SK-N-SH treated with all-trans-retinoic acid at 6 μM for 48 hours (cell line): ENCODE results near the gene TNPO1.
A peak's percentile ranks its signal among the peaks of the same experiment; 100 is the strongest.

ENCODE experiments used
- ATAC-seq: fragments of 200-7000 bp; cut with Tn5 transposase; 3 replicates; pipeline ENCODE4 v1.9.1; 2020; ENCODE audit warnings: mild to moderate bottlenecking, moderate library complexity
- ARNTL ChIP-seq: fragments of 450-650 bp; formaldehyde crosslinking; IDR thresholded peaks from 2 replicates; pipeline ENCODE4 v1.5.0; 2020; ENCODE audit warnings: low read depth, mild to moderate bottlenecking, moderate library complexity, borderline replicate concordance
- BACH2 ChIP-seq: fragments of 250-450 bp; sonication (Bioruptor Pico); IDR thresholded peaks from 2 replicates; pipeline ENCODE4 v1.9.0; 2021; ENCODE audit warnings: mild to moderate bottlenecking, borderline replicate concordance
- CREB5 ChIP-seq: fragments of 250-450 bp; sonication (Bioruptor Pico); IDR thresholded peaks from 2 replicates; pipeline ENCODE4 v1.5.1; 2020; ENCODE audit warnings: low read depth, mild to moderate bottlenecking, moderate library complexity
- CSDC2 ChIP-seq: fragments of 250-450 bp; sonication (Bioruptor Pico); IDR thresholded peaks from 2 replicates; pipeline ENCODE4 v1.5.0; 2020; ENCODE audit warnings: mild to moderate bottlenecking, moderate library complexity
- CSRNP3 ChIP-seq: fragments of 250-450 bp; sonication (Bioruptor Pico); IDR thresholded peaks from 2 replicates; pipeline ENCODE4 v1.5.1; 2021; ENCODE audit warnings: mild to moderate bottlenecking, moderate library complexity
- ESRRG ChIP-seq: fragments of 250-450 bp; sonication (Bioruptor Pico); IDR thresholded peaks from 2 replicates; pipeline ENCODE4 v1.6.1; 2021; ENCODE audit warnings: mild to moderate bottlenecking
- GLIS3 ChIP-seq: fragments of 250-450 bp; sonication (Bioruptor Pico); IDR thresholded peaks from 2 replicates; pipeline ENCODE4 v1.5.0; 2020; ENCODE audit warnings: mild to moderate bottlenecking, moderate library complexity
- ISL1 ChIP-seq: fragments of 250-450 bp; sonication (Bioruptor Pico); IDR thresholded peaks from 2 replicates; pipeline ENCODE4 v2.1.2; 2022; ENCODE audit warnings: mild to moderate bottlenecking, moderate library complexity
- OSR1 ChIP-seq: fragments of 250-450 bp; sonication (Bioruptor Pico); IDR thresholded peaks from 2 replicates; pipeline ENCODE4 v1.8.0; 2022; ENCODE audit warnings: moderate library complexity, mild to moderate bottlenecking, inconsistent platforms
- POU6F1 ChIP-seq: fragments of 250-450 bp; sonication (Bioruptor Pico); IDR thresholded peaks from 2 replicates; pipeline ENCODE4 v1.8.0; 2021; ENCODE audit warnings: low read depth, mild to moderate bottlenecking, moderate library complexity, borderline replicate concordance
- PPARA ChIP-seq: fragments of 250-450 bp; sonication (Bioruptor Pico); IDR thresholded peaks from 2 replicates; pipeline ENCODE4 v1.5.0; 2020; ENCODE audit warnings: mild to moderate bottlenecking, borderline replicate concordance
- SNAI2 ChIP-seq: fragments of 250-450 bp; sonication (Bioruptor Pico); IDR thresholded peaks from 2 replicates; pipeline ENCODE4 v1.5.0; 2020; ENCODE audit warnings: mild to moderate bottlenecking, moderate library complexity
- TCF4 ChIP-seq: fragments of 250-450 bp; sonication (Bioruptor Pico); IDR thresholded peaks from 2 replicates; pipeline ENCODE4 v1.8.0; 2021; ENCODE audit warnings: mild to moderate bottlenecking, moderate library complexity, borderline replicate concordance
- TOX ChIP-seq: fragments of 250-450 bp; sonication (Bioruptor Pico); IDR thresholded peaks from 2 replicates; pipeline ENCODE4 v1.8.0; 2021; ENCODE audit warnings: mild to moderate bottlenecking, moderate library complexity, borderline replicate concordance
- TSHZ2 ChIP-seq: fragments of 250-450 bp; sonication (Bioruptor Pico); IDR thresholded peaks from 2 replicates; pipeline ENCODE4 v1.5.0; 2020; ENCODE audit warnings: mild to moderate bottlenecking, moderate library complexity
- ZFP3 ChIP-seq: fragments of 250-450 bp; sonication (Bioruptor Pico); IDR thresholded peaks from 2 replicates; pipeline ENCODE4 v1.5.0; 2020; ENCODE audit warnings: mild to moderate bottlenecking, moderate library complexity
- ZFP30 ChIP-seq: fragments of 450-650 bp; formaldehyde crosslinking; IDR thresholded peaks from 2 replicates; pipeline ENCODE4 v1.5.0; 2022; ENCODE audit warnings: mild to moderate bottlenecking, moderate library complexity
- ZNF565 ChIP-seq: fragments of 450-650 bp; formaldehyde crosslinking; conservative IDR thresholded peaks from 2 replicates; pipeline ENCODE4 v1.5.0; 2020; ENCODE audit warnings: low read depth, mild to moderate bottlenecking, moderate library complexity
- ZNF70 ChIP-seq: fragments of 450-650 bp; formaldehyde crosslinking; IDR thresholded peaks from 2 replicates; pipeline ENCODE4 v1.5.0; 2020; ENCODE audit warnings: mild to moderate bottlenecking, moderate library complexity
- ZNF8 ChIP-seq: fragments of 450-650 bp; formaldehyde crosslinking; IDR thresholded peaks from 2 replicates; pipeline ENCODE4 v1.5.0; 2020; ENCODE audit warnings: mild to moderate bottlenecking, moderate library complexity
- TF ChIP-seq, protein P1 (sequence below): fragments of 250-450 bp; sonication (Bioruptor Pico); IDR thresholded peaks from 2 replicates; pipeline ENCODE4 v1.8.0; 2020; ENCODE audit warnings: mild to moderate bottlenecking, moderate library complexity, borderline replicate concordance

Gene TNPO1

GRCh38 chr5:72949481-72949880, 133.0 kb downstream of the TNPO1 start:
- ATAC-seq = no peak
- TF ChIP-seq TSHZ2 = no peak
- no peak for TF ChIP-seq OSR1 (CRISPR knock-in tag)
- no peak for TF ChIP-seq CSDC2
- TF ChIP-seq TOX (CRISPR knock-in tag) = no peak
- TF ChIP-seq ZNF8 (CRISPR knock-in tag) = no peak
- TF ChIP-seq PPARA (CRISPR knock-in tag) = no peak
- TF ChIP-seq CREB5 = no peak
- no peak for TF ChIP-seq CSRNP3 (CRISPR knock-in tag)
- TF ChIP-seq, protein P1, sequence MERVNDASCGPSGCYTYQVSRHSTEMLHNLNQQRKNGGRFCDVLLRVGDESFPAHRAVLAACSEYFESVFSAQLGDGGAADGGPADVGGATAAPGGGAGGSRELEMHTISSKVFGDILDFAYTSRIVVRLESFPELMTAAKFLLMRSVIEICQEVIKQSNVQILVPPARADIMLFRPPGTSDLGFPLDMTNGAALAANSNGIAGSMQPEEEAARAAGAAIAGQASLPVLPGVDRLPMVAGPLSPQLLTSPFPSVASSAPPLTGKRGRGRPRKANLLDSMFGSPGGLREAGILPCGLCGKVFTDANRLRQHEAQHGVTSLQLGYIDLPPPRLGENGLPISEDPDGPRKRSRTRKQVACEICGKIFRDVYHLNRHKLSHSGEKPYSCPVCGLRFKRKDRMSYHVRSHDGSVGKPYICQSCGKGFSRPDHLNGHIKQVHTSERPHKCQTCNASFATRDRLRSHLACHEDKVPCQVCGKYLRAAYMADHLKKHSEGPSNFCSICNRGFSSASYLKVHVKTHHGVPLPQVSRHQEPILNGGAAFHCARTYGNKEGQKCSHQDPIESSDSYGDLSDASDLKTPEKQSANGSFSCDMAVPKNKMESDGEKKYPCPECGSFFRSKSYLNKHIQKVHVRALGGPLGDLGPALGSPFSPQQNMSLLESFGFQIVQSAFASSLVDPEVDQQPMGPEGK (CRISPR knock-in tag) = no peak
- no peak for TF ChIP-seq GLIS3 (CRISPR knock-in tag)
- TF ChIP-seq ISL1 (CRISPR knock-in tag) = no peak
- TF ChIP-seq ZFP3 = no peak
- TF ChIP-seq BACH2 = no peak
- TF ChIP-seq ZFP30 (CRISPR knock-in tag) = no peak
- no peak for TF ChIP-seq ARNTL (CRISPR knock-in tag)
- no peak for TF ChIP-seq SNAI2 (CRISPR knock-in tag)
- TF ChIP-seq POU6F1 (CRISPR knock-in tag) = no peak
- TF ChIP-seq ZNF70 (CRISPR knock-in tag) = no peak
- TF ChIP-seq TCF4 = no peak

DNA sequence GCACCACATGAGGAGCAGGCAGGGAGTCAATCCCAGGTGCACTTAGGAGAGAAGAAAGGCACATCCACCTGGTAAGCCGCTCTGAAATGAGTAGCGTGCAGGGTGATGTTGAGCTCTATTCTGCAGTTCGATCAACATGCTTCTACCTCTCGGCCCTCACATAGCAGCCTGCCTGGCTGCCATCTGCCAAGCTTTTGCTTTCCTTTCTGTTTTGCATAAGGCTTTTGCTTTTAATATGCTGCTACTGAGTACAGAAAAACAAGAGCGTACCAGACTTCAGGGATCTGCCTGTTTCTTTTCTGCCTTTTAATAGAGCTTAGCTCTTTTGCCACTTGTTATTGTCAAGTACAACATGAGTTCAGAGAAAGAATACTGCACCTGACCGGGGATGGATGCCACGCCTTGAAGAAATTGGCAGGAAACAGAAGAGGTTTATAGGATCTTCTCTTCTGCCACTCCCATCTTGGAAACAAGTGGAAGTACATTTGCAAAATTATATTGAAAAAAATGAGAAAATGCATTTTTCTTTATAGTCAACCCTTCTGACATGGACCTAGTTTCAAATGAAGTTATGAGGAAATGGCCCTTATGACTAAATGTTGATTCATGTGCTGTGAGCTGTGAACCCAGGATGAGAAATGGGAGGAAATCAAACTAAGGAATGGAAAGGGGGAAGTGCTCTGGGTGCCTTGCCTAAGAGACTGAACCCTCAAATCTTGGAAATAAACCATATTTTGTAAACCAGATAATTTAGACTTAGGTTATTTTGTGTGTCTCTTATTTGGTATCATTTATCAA, 135.4 kb downstream of the TNPO1 start:
- ATAC-seq = 0 out of 3 replicates have a peak, but pooled peaks have one; percentile 7
- TF ChIP-seq ZNF8 (CRISPR knock-in tag) (no peak), CSRNP3 (CRISPR knock-in tag) (no peak), PPARA (CRISPR knock-in tag) (no peak), TOX (CRISPR knock-in tag) (no peak), CREB5 (no peak), ISL1 (CRISPR knock-in tag) (no peak), GLIS3 (CRISPR knock-in tag) (no peak), ARNTL (CRISPR knock-in tag) (no peak), ZFP3 (no peak), ZNF565 (CRISPR knock-in tag) (no peak), OSR1 (CRISPR knock-in tag) (no peak), TSHZ2 (no peak), TCF4 (no peak), ESRRG (CRISPR knock-in tag) (no peak)
